GM12878 (cell line): ENCODE data around the gene VWA7.
"Not testable (repeated sequence)": the region's sequence is repeated elsewhere in the genome, so short reads cannot be mapped to it uniquely, and the experiment has no call there.

Source experiments
- GABPA ChIP-seq: IDR thresholded peaks from 2 replicates; pipeline ENCODE4 v1.6.1; 2014; ENCODE audit warnings: antibody characterized with exemption, low read depth, mild to moderate bottlenecking, inconsistent platforms
- HDAC2 ChIP-seq: fragments of 200-600 bp; sonication (generic); IDR thresholded peaks from 2 replicates; pipeline ENCODE4 v1.6.1; 2017
- JUND ChIP-seq: IDR thresholded peaks from 2 replicates; pipeline ENCODE4 v1.6.1; 2012; ENCODE audit warnings: low read depth, mild to moderate bottlenecking, low read length, improper control_type of control experiment, moderate library complexity
- POLR2AphosphoS5 ChIP-seq: IDR thresholded peaks from 2 replicates; pipeline ENCODE4 v1.6.1; 2011; ENCODE audit warnings: mild to moderate bottlenecking, low read length, inconsistent platforms
- SIN3A ChIP-seq: IDR thresholded peaks from 2 replicates; pipeline ENCODE4 v1.6.1; 2012; ENCODE audit warnings: low read depth, low read length, improper control_type of control experiment

- TF ChIP-seq HDAC2, GABPA, SIN3A, POLR2AphosphoS5, JUND: not testable (repeated sequence)
Observed at GRCh38 chr6:31808599-31808998, 31.5 kb upstream of the VWA7 start.
